ENCODE measurements around the gene LOXHD1. TPM values are rescaled to one million over a fixed set of nuclear protein-coding genes. Genes with fewer than 3 reads are reported as not detected.

The LOXHD1 gene
- total RNA-seq, 4 donors from 2014 or later: 0.16 TPM; not detected in 3

DNA sequence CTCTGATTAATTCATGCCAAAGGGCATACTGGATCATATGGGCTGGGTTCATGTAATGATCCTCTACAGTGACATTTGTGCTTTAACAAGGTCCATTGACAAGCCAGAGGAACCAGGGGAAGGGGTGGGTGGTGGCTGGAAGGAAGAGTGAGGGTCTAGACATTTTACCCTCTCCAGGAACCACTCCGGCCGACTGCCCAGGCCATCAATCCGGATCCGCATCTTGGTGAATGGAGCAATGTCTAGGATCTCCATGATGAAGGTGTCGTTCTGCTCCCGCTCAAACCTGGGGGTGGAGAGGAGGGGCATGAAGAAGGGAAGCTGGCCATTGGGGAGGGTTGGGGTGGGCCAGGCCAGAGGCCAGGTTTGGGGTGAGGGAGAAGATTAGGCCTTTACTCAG, 147.5 kb downstream of the LOXHD1 start:
- TF ChIP-seq, protein P1, sequence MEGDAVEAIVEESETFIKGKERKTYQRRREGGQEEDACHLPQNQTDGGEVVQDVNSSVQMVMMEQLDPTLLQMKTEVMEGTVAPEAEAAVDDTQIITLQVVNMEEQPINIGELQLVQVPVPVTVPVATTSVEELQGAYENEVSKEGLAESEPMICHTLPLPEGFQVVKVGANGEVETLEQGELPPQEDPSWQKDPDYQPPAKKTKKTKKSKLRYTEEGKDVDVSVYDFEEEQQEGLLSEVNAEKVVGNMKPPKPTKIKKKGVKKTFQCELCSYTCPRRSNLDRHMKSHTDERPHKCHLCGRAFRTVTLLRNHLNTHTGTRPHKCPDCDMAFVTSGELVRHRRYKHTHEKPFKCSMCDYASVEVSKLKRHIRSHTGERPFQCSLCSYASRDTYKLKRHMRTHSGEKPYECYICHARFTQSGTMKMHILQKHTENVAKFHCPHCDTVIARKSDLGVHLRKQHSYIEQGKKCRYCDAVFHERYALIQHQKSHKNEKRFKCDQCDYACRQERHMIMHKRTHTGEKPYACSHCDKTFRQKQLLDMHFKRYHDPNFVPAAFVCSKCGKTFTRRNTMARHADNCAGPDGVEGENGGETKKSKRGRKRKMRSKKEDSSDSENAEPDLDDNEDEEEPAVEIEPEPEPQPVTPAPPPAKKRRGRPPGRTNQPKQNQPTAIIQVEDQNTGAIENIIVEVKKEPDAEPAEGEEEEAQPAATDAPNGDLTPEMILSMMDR (IDR thresholded peaks at IDR 0.05): no peak
- TF ChIP-seq POLR2AphosphoS5 (IDR thresholded peaks at IDR 0.05) (no peak), POLR2A (IDR thresholded peaks at IDR 0.05) (no peak), EP300 (IDR thresholded peaks at IDR 0.05; ENCODE audit: low read depth) (no peak)
- Histone ChIP-seq H3K4me1 (no peaks in the 10 kb centered on the region), H3K27ac (no peak overlapping the region), H3K36me3 (no peaks in the 10 kb centered on the region), H3K27me3 (no peaks in the 10 kb centered on the region), H3K4me3 (no peak overlapping the region), H3K9me3 (peaks cover 0 to 2% of the 10 kb centered on the region in 2 donors)
- in situ Hi-C loops (cut with MboI; ENCODE audit: low pct_ligation_motif_present in 1 of 4, low pct_unique_long_range_greater_than_20kb in 1 of 4, low sequenced_read_pairs in 3 of 4) (no loop called here), intact Hi-C loops (cut with DNase I; ENCODE audit: low total_unique reads) (no loop called here)
- no peak for DNase-seq
- WGBS, 2 donors (ENCODE audit: low coverage in 1 of 2): 80 to 85% methylated on average over 1 to 6 of the region's 6 CpGs

DNA sequence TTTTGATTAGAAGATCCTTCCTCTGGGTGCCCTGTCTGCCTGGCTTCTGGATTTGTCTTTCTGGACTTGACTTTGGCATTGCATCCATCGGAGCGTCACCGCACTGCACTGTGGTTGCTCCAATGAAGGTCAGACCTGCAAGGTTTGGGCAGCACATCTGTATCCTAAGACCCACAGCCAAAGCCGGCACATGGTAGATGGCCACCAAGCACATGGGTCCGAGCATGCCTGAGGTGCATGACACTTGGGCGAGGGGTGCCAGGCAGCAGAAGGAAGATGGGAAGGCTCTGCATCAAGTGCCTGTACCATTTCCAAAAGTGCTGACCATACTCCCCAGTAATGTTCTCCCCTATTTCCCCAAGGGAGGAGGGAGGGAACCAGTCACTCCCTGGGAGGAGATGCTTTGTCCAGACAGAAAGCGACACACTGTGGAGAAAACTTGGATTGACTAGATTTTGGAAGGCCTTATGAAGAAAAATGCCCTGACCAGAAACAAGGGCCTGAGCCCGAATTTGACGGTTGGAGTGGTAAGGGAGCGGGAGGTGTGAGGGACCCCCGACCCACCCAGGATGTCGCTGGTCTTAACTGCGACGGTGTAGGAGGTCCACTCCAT, 149.9 kb downstream of the LOXHD1 start:
- DNase-seq: no peak
- Histone ChIP-seq H3K4me1 (no peaks in the 10 kb centered on the region), H3K36me3 (no peaks in the 10 kb centered on the region), H3K9me3 (no peaks in the 10 kb centered on the region), H3K27ac (no peak overlapping the region), H3K27me3 (no peaks in the 10 kb centered on the region), H3K4me3 (no peak overlapping the region)
- in situ Hi-C loops (cut with MboI; ENCODE audit: low pct_ligation_motif_present in 1 of 4, low pct_unique_long_range_greater_than_20kb in 1 of 4, low sequenced_read_pairs in 3 of 4) (no loop called here), intact Hi-C loops (cut with DNase I; ENCODE audit: low total_unique reads) (no loop called here)
- WGBS, 2 donors (ENCODE audit: low coverage in 1 of 2): 88% methylated on average over 3 to 14 of the region's 14 CpGs
- TF ChIP-seq POLR2A (IDR thresholded peaks at IDR 0.05): no peak
- no peak for TF ChIP-seq POLR2AphosphoS5 (IDR thresholded peaks at IDR 0.05)
- no peak for TF ChIP-seq EP300 (IDR thresholded peaks at IDR 0.05; ENCODE audit: low read depth)
- TF ChIP-seq, protein P1 (IDR thresholded peaks at IDR 0.05): no peak

DNA sequence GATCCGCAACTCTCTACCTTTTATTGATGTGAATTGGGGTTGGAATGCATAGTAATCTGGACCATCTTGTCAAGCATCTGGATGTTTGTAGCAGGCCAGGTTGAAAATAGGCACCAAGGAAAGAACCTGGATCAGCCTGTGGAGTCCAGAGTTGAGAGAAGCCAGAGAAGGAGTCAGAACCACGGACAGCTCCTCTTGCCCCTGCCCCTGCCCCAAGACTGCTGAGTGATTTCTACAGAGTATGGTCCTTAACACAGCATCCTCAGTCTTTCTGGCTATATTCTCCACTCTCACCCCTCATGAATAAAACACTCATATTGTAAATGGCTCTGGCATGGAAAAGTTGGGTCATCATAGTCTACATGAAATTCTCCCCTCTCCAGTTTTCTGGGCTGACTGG, 154.6 kb downstream of the LOXHD1 start:
- H3K36me3 ChIP-seq: no peaks in the 10 kb centered on the region
- DNase-seq: no peak
- no peak overlapping the region for H3K27ac ChIP-seq
- intact Hi-C loops (cut with DNase I; ENCODE audit: low total_unique reads): no loop called here
- no peak for TF ChIP-seq POLR2AphosphoS5 (IDR thresholded peaks at IDR 0.05)
- TF ChIP-seq, protein P1 (IDR thresholded peaks at IDR 0.05): no peak
- TF ChIP-seq EP300 (IDR thresholded peaks at IDR 0.05; ENCODE audit: low read depth): no peak
- TF ChIP-seq POLR2A (IDR thresholded peaks at IDR 0.05): no peak
- H3K27me3 ChIP-seq: peaks cover 5% of the 10 kb centered on the region
- H3K9me3 ChIP-seq: no peaks in the 10 kb centered on the region
- H3K4me1 ChIP-seq: no peaks in the 10 kb centered on the region
- whole genome bisulfite sequencing, 2 donors (ENCODE audit: low coverage in 1 of 2): 27 to 63% methylated on average over 1 to 2 of the region's 2 CpGs
- H3K4me3 ChIP-seq: no peak overlapping the region
- in situ Hi-C loops (cut with MboI; ENCODE audit: low pct_ligation_motif_present in 1 of 4, low pct_unique_long_range_greater_than_20kb in 1 of 4, low sequenced_read_pairs in 3 of 4): no loop called here

DNA sequence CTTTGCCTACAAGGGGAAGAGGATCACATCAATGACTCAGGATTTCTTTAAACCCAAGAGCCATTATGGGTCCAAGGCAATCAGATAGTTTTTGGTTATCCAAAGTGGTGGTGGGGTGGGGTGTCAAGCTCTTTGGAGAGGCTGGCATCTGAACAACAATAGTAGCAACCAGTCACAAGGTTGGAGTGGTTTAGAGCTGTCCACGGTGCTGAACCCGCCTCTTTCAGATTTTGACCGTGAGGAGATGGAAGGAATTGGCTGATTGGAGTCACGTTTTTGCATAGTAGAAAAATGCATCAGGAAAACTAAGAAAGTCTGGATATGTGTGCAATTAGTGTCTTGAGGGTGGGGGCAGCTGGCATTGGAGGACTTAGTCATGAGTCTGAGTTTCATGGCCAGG, 159.9 kb downstream of the LOXHD1 start:
- no peak overlapping the region for H3K27ac ChIP-seq
- no peak for DNase-seq
- in situ Hi-C loops (cut with MboI; ENCODE audit: low pct_ligation_motif_present in 1 of 4, low pct_unique_long_range_greater_than_20kb in 1 of 4, low sequenced_read_pairs in 3 of 4) (loop anchor here (25.0 kb wide), 2 partner anchors 210 to 335 kb away; a partner anchor contains a TSS), intact Hi-C loops (cut with DNase I; ENCODE audit: low total_unique reads) (no loop called here)
- WGBS, 2 donors (ENCODE audit: low coverage in 1 of 2): 6 to 13% methylated on average over 4 of the region's 4 CpGs
- no peaks in the 10 kb centered on the region for H3K36me3 ChIP-seq
- peaks cover 5% of the 10 kb centered on the region for H3K27me3 ChIP-seq
- no peaks in the 10 kb centered on the region for H3K4me1 ChIP-seq
- H3K4me3 ChIP-seq: no peak overlapping the region
- no peaks in the 10 kb centered on the region for H3K9me3 ChIP-seq
- TF ChIP-seq, protein P1 (IDR thresholded peaks at IDR 0.05): no peak
- TF ChIP-seq POLR2AphosphoS5 (IDR thresholded peaks at IDR 0.05): no peak
- no peak for TF ChIP-seq POLR2A (IDR thresholded peaks at IDR 0.05)
- TF ChIP-seq EP300 (IDR thresholded peaks at IDR 0.05; ENCODE audit: low read depth): no peak
